ENCODE results near the gene GNA12.

GNA12 gene

DNA sequence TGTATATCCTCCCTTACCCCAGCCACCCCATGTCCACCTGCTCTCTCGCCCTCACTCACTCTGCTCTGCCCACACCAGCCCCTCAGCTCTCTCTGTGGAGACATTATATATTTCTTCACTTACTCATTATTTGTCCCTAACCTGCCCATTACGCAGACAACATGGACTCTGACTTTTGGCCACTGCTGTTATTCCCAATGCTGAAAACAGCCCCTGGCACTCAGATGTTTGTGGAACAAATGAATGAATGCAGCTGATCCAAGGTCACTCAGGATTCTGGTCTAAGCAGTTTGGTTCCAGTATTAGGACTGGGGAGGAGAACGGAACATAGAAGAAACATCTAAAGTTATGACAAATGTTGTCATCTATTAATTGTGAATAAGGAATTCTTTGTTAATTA lies 26.7 kb downstream of the GNA12 start:
- no peak for DNase-seq (ENCODE audit: low spot score)

DNA sequence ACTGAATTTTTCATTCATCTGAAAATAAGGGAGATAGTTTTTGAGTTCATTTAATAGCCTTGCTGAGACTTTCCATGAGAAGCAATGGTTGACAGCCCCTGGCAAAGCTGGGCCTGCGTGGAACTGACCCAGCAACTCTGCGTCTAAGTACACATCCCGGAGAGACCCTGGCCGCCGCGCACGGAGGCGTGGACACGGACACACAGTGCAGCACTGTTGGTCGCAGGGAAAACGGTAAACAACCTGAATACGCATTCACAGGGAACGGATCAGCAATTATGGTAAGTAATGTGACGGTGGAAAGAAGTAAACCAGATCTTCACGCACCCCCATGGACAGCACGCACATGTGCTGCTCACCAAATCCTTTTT lies 28.2 kb downstream of the GNA12 start:
- DNase-seq (ENCODE audit: low spot score), result no peak

DNA sequence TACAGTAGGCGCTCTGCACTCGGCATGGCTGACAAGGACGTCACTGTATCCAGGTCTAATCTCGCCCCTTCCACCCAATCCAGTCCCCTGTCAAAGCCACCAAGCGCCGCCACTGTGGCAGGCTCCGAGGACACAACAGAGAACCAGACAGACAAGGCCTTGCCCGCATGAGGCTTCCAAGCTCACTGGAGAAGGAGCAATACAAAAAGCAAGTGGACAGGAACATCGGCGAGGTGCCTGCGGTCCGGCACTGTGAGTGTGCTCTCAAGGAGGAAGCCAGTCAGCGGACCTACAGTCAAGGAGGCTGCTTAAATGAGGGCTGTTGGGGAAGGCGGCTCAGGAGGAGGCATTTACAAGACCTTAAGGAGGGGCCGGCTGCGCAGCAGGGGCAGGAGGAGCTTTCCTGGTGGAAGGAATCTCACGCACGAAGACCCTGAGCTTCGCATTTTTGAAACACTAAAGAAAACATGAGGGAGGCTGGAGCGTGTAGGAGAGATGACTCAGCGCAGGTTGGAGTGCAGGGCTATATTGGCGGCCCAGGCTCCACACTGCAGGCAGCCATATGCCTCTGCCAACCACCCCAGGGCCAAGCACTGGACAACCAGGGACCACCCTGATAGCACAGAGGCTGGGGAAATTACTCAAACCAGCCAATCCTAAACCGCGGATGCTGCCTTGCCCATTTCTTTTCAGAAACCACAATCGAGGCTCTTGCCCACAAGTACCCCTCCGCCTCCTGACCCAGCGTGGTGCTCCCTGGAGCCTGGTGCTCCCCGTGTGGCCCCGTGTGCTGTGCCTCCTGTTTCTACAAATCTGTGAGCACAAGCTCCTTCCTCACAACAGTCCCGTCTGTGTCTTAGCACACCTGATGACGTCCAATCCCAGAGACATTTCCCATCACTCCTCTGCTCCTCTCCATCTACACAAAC lies 28.9 kb downstream of the GNA12 start:
- DNase-seq (ENCODE audit: low spot score), result no peak

DNA sequence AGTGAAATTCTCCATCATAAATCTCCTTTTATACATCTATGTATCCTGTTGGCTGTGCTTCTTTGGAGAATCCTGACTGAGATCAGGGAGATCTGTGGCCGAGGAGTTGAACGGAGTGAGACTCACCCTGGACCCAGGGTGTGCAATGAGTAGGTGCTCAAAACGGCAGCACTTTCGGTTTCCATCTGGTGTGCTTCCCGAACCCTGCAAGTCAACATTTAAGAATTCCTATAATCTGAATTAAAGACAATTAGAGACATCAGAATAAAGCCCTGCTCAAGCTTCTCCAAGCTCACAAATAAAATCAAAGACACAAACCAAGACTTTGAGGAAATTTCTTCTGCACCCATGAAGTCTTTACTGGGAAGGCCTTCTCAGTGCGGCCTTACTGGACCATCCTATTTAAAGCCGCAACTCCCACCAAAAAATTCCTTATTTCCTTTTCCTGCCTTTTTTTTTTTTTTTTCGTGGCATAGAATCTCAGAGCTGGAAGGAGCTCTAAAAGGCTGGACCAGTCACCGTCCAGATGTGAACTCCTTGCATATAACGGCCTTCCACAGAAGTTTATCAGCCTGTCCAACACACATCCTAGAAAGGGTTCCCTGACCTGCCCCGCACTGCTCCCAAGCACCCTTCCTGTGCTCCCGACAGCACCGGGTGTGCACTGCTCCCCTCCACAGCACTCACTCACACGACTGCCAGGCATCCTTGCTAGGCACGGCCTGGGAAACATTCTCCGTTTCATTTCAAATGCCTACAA lies 29.7 kb downstream of the GNA12 start:
- no peak for DNase-seq (ENCODE audit: low spot score)

DNA sequence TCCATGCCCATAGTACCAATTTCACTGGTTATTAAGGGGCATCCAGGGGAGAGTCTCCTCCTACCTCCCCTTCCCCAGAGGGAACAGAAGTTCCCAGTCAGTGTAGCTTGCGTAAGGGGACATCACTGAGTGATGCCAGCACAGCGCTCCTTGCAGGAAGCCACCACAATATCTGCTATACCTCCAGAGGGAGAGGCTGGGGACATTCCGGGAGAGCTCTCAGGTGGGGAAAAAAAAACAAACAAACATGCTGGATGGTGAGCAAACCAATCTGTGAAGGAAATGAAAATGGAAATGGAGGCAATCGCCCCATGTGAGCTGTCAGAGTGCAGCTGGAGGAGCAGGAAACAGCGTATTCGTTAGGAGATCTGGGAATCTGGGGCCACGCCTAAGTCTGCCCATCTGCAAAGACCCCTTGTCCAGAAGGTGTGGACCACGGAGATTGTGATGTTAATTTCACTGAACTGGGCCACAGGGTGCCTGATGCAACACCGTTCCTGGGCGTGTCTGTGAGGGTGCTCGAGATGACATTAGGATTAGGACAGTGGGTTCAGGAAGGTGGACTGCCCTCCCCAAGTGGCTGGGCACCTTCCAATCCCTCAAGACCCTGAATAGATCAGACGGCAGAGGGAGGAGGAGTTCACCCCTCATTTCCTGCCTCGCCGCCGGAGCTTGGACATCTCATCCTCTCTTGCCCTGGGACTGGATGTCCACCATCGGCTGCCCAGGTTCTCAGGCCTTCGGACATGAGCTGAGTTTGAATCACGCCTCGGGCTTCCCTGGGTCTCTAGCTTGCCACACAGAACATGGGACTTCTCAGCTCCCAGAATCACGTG lies 30.5 kb downstream of the GNA12 start:
- no peak for DNase-seq (ENCODE audit: low spot score)

DNA sequence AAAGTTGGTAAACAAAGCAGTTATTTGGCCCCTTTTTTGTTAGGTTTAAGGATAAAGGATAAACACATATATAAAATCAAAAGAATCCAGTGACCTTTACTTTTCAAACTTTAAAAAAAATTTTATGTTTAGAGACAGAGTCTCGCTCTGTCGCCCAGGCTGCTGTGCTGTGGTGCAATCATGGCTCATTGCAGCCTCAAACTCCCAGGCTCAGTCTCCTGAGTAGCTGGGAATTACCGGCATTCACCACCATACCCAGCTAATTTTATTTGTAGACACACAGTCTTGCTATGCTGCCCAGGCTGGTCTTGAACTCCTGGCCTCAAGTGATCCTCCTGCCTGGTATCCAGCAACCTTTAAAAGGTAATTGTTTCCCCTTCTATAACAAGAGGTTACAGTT lies 31.3 kb downstream of the GNA12 start:
- no peak for DNase-seq (ENCODE audit: low spot score)

DNA sequence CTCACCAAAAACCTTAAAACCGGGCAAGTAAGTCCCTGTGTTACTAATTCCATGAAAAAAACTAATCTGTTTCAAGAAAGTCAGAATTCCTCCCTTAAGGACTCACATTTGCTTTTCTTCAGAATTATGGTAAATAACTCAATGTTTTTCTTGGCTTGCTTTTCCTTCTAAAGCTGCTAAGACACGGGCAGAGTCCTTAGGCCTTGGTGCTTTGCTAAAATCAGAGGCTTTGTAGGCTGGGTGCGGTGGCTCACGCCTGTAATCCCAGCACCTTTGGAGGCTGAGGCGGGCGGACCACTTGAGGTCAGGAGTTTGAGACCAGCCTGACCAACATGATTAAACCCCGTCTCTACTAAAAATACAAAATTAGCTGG lies 32.0 kb downstream of the GNA12 start:
- no peak for DNase-seq (ENCODE audit: low spot score)

DNA sequence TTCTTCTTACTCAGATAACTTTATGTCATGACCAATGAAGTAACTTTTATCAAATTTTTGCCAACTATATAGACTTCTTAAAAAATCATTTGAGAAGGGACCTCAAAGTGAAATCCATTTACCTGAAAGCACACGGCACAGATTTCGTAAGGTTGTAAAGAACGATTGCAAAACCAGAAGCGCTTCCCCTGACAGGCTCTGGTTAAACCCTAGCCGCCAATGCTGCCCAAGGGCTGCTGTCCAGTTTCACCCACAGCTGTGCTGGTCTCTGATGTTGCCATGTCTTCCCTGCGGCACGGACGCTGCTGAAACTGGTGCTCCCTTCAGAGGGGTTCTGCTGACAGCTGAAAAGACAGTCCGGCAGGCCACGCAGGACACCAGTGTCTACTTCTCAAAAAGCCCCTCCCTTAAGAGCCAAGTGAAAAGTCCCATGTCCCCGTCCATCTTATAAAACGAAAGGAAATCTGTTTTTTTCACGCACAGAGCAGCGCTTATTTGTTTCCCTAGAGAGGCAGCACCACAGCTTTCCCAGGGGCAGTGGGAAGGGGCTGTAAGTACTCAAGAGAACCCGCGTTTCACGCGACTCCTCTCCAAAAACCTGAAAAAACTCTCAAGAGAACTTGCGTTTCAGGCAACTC lies 32.5 kb downstream of the GNA12 start:
- no peak for DNase-seq (ENCODE audit: low spot score)

DNA sequence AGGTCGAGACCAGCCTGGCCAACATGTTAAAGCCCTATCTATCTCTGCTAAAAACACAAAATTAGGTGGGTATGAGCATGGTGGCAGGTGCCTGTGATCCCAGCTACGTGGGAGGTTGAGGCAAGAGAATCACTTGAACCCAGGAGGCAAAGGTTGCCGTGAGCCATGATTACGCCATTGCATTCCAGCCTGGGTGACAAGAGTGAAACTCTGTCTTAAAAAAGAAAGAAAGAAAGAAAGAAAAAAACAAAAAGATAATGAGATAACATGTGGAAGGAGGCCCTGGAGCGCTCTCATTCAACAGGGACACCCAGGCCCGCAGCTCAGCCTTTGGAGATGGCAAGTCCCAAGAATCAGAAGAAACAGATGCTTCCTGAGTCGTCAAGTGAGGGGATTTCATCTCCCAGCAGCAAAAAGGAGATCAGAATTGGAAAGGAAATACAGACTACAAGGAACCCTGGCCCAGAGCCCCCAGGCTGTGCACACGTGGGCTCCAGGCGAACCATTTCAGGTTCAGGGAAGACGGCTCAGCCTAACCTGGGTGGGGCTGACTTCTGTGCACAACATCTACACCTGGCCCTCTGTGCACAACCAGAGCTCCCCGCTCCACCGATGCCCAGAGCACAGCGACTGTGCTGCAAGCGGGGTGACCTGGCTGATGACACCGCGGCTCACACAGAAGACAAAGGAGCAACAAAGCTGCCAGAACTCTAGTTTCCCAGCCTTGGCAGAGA lies 33.3 kb downstream of the GNA12 start:
- no peak for DNase-seq (ENCODE audit: low spot score)

DNA sequence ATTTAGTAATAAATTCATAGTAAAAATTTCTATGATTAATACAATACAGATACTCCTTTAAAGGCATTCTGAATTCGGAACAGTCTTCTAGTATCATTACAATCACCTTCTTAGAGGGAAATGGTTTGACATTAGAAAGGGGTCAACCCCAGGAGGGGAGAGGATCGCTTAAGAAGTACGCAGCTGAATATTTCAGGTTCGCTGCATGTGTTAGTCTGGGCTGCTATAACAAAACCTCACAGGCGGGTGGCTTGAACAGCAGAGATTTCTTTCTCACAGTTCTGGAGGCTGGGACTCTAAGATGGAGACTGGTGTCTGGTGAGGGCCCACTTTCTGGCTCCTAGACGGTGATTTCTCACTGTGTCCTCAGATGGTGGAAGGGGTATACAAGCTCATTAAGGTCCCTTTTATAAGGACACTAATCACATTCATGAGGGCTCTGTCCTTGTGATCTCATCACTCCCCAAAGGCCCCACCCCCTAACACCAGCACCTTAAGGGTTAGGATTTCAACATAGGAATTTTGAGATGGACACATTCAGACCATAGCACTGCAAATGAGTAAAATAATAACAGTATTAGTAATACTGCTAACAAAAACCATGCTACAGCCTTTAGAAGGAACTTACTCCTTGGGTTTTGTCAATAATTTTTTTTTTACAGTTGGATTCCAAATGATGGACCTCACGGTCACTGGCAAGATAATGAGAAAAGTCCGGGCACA lies 34.0 kb downstream of the GNA12 start:
- DNase-seq (ENCODE audit: low spot score), result no peak

DNA sequence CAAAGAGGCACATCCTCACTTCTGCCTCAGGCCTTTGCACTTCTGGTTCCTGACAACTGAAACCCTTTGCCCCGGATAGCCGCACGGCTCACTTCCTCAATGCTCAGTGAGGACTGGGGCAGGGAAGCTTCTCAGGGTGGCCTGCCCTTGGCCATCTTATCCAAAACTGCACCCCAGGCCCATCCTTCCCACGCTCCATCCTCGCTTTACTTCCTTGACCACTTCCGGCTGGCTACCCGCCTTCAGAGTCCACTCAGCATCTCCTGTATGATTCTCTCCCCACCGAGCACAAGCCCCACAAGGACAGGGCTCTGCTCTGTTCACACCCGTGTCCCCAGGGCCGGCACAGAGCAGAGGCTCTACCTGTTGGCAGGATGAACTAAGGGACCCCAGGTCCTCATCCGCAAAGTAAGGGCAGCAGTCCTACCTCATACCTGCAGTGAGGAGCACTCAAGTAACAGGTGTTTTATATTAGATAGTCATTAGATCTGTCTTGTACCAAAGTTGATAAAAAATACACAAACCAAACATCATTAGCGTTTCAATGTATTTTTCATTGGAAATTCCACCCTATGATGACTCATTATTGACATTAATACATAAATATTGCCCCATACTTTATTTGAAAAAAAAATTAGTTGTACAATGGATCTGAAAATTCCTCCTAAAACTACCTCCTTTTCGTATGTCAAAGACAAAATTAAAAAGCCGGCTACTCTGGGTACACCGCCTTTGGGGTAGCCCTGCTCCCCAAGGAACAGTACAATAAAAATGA lies 35.0 kb downstream of the GNA12 start:
- DNase-seq (ENCODE audit: low spot score), result no peak

DNA sequence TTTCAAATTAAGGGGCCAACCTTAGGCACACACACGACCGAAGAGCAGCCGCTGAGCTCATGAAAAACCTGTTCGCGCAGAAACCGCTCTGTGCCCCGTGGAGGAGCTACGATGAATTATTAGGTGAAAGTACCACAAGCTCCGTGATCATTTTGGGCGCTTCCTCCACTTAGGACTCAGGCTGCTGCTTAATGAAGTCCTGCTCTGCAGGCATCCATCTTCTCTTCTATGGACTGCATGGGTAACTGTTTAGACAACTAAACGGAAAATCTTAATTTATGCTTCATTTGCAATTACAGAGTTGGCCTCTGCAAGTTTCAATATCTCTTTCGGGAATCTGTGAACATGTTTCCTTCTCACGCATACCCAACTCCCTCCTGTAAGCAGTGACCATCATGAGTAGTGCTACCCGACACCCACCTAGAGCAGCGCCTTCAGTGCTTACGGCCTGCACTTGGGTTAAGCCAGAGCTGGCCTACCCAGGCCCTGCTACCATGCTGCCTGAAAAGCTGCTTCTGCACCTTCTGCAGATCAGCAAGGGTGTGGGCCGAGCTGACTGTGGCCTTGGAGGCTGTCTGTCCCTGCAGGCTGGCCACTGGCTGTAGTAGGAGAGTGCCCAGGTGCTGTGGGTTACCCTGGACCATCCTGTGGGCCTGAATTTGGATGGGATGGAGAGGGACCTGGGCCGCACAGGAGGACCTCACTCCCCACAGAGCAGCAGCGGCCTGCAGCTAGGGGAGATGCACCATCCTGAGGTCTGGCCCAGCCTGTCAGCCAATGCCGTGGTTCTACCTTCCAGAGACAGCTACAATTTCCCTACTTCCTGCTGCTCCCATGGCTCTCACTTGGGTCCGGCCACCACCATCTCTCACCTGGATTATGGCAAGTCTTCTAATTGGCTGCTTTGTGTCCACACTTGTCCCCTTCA lies 36.0 kb downstream of the GNA12 start:
- DNase-seq (ENCODE audit: low spot score), result no peak

DNA sequence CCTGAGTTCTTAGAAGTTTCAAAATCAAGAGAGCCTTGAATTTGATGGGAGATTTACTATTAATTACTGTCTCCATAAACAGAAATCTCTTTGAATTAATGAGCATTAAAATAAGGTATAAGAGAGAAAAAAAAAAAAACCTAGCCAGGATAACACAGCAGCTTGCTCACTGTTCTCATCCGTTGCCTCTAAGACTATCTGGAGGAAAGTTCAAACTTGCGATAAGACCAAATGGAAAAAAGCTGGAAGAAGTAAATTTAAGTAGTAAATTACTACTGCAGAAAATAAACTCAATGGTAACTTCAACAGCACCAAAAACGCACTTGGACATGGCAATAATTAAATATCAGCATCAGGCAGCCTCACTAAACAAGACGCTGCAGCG lies 36.7 kb downstream of the GNA12 start:
- DNase-seq (ENCODE audit: low spot score), result no peak

DNA sequence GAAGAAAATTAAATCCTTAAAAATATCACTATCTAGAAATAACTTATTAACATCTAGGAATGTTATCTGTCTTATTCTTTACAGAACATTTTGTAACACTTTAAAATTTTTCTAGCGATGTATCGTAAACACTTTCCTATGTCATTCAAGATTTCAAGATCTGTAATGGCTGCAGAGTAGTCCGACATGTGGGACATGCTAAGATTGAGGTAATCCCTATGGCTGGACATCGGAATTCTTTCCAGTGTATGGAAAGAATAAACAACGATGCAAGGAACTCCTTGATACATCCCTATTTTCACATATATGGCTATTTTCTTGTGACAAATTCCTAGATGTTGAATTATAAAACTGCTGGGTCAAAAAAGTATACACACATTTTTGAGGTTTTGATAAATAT lies 37.5 kb downstream of the GNA12 start:
- DNase-seq (ENCODE audit: low spot score), result no peak

DNA sequence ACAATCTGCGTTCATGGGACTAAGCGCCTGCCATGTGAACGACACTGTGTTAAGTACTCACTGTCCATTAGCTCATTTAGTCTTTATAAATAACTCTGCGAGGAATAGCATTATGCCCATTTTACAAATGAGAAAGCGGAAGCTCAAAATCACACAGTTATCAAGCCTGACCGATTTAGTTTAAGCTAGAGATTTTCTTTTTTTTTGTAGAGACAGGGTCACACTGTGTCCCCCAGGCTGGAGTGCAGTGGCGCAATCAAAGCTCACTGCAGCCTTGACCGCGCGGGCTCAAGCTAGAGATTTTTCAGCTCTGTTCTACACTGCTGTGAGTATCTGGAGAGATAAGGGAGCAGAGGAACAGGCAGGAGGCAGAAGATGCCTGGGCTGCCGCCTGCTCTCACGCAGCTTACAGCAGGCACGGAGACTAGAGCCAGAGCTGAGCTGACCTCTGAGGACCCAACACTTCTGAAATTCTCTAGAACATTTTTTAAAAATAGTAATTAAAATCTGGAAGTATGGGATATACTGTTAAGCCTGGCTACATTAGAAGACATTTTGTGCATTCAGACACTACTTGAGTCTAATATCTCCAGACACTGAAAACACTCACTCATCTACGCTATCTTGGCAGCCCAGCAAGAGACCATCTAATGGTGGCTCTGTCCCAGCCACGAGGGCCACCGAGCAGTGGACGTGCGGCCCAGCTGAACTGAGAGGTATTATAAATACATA lies 38.7 kb downstream of the GNA12 start:
- DNase-seq (ENCODE audit: low spot score), result no peak

DNA sequence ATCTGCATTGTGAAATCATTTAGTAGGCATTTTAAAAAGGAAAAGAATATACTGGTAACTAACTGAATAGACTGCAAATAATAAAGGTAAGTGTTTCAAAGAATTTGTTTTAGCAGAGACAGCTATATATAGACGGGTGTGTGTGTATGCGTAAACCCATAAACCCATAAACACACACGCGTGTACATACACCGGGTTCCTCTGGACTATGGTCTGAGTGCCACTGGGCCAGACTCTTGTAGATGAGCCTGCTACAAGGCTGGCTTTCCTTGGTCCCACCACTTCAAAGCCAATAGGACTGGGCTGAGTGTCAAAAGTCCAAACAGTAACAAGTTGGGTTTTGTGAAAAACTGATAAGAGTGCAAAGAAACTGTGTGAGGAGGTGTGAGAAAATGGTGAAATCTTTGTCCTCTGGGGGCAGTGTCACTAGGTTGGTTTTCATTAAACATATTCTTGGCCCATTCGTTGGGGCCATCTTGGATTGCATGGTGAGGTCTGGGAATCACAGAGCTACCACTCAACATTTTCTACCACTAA lies 39.8 kb downstream of the GNA12 start:
- DNase-seq (ENCODE audit: low spot score), result no peak

DNA sequence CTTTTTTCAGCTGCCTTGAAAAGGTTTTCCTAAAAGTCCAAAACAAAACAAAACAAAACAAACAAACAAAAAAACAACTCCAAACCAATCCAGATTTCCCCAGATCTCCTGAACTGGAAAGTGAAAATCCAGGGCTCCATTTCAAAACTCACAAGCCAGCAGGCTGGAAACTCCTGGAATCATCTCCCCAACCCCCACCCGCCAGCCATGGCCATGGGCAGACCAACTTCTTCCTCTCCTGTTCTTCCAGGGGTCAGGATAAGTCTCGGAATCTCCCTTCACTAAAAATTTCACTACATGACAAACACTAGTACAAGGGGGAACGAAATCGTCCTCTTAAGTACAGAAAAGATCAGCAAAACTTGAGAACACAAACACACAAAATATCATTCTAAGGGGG lies 40.4 kb downstream of the GNA12 start:
- DNase-seq (ENCODE audit: low spot score), result no peak

DNA sequence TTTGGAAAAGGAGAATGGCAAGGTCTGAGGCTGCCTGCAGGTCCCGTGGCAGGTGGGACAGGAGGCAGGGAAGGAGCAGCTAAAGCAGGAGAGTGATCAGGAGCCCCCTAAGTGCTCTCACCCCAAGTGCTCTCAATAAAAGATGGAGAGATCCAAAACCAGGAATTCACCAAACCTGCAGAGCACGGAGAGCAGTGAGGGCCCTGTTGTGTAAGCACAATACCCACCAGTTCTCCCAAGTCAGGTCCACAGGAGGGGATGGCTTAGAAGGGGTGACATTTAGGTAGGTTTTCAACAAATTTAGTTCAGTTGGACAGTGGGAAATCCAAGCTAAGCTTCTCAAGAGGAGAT lies 40.8 kb downstream of the GNA12 start:
- no peak for DNase-seq (ENCODE audit: low spot score)
